Measurements from ENCODE around the gene ZNF516.
A peak's percentile ranks its signal among the peaks of the same experiment; 100 is the strongest.

The ZNF516 gene

GRCh38 chr18:76468345-76469304 lies 26.4 kb downstream of the ZNF516 start:
- DNase-seq: peak; percentile 40

- DNase-seq: peak; percentile 68
Observed at GRCh38 chr18:76467371-76468190, 27.5 kb downstream of the ZNF516 start.

GRCh38 chr18:76466410-76466991 lies 28.5 kb downstream of the ZNF516 start:
- DNase-seq: no peak

- no peak for DNase-seq
Observed at GRCh38 chr18:76465630-76466409, 29.2 kb downstream of the ZNF516 start.

GRCh38 chr18:76464281-76465259 lies 30.5 kb downstream of the ZNF516 start:
- no peak for DNase-seq

GRCh38 chr18:76463872-76464271 lies 31.2 kb downstream of the ZNF516 start:
- no peak for DNase-seq

GRCh38 chr18:76463358-76463757 lies 31.7 kb downstream of the ZNF516 start:
- no peak for DNase-seq

- DNase-seq: no peak
Observed at GRCh38 chr18:76462326-76462694, 32.7 kb downstream of the ZNF516 start.

- no peak for DNase-seq
Observed at GRCh38 chr18:76461692-76462325, 33.2 kb downstream of the ZNF516 start.

- DNase-seq: no peak
Observed at GRCh38 chr18:76461148-76461547, 33.9 kb downstream of the ZNF516 start.

GRCh38 chr18:76460482-76460881 lies 34.6 kb downstream of the ZNF516 start:
- no peak for DNase-seq

GRCh38 chr18:76459687-76460350 lies 35.2 kb downstream of the ZNF516 start:
- no peak for DNase-seq

GRCh38 chr18:76459312-76459686 lies 35.7 kb downstream of the ZNF516 start:
- DNase-seq: no peak

- no peak for DNase-seq
Observed at GRCh38 chr18:76458522-76459311, 36.3 kb downstream of the ZNF516 start.

GRCh38 chr18:76457957-76458356 lies 37.1 kb downstream of the ZNF516 start:
- no peak for DNase-seq

- DNase-seq: no peak
Observed at GRCh38 chr18:76457475-76457874, 37.6 kb downstream of the ZNF516 start.

- DNase-seq: no peak
Observed at GRCh38 chr18:76456823-76457222, 38.2 kb downstream of the ZNF516 start.

GRCh38 chr18:76456018-76456750 lies 38.9 kb downstream of the ZNF516 start:
- no peak for DNase-seq
